CD1c-positive myeloid dendritic cell (primary cell): ENCODE results near the gene RS1.
A peak's percentile ranks its signal among the peaks of the same experiment; 100 is the strongest.

Experiments used
- DNase-seq: peaks from one replicate; pipeline ENCODE4 v3.0.0-alpha.2; 2016; ENCODE audit errors: extremely low spot score

The RS1 gene

GRCh38 chrX:18668071-18668835, 3.7 kb downstream of the RS1 start:
- no peak for DNase-seq

DNA sequence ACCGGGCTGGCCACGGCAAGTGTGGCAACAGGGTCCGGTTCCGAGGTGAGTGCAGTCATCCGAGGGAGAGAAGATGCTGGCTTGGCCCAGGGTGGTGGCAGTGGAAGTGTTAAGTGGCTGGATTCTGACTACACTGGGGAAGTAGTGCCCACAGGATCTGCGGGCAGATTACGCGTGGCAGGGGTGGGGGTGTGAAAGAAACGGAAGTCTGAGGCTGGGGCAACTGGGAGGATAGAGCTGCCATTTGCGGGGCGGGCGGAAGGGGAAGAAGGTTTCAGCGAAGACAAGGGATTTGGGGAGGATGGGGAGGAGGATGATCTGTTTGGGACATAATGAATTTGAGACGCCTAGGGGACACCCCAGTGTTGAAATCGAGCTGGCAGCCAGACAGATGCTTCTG, 5.3 kb downstream of the RS1 start:
- DNase-seq, result peak; percentile 54

- DNase-seq, result no peak
Observed at GRCh38 chrX:18664947-18665346, 7.0 kb downstream of the RS1 start.

GRCh38 chrX:18661273-18661672, 10.6 kb downstream of the RS1 start:
- DNase-seq, result no peak

DNA sequence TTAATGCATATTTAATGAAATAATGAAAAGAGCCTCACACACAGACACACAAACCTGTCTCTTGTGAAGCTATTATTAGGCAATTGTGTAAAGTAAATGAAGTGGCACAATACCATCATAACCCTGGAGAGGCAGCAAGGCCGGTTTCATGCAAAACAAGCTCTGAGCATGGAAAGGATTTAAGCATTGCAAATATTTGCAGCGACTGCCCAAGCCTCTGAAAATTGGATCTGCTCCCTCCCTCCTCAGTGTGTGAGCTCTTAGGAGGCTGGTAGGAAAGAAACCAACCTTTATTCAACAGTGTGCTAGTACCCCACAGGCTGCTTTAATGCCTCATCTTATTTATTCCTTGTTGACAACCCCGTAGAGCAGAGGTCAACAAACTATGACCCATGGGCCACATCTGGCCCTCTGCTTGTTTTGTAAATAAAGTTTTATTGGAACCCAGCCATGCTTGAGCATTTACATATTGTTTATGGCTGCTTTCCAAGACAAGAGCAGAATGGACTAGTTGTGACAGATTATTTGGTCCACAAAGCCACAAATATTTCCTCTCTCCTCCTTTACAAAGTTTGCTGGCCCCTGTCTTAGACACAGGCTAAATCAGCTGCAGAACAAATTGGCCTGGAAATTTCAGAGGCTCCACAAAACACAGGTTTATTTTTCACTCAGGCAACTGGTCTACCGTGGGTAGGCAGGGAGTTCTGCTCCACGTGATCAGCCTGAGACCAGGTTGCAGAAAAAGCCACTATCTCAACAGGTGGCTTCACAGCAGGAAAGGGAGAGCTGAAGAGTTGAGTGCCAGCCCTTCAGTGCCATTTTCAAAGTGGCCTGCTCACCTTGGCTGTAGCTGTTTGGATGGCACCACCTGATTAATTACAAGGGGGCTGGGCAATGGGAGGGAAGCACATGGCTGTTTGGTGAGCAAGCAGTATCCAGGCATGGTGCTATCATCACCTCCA, 16.8 kb downstream of the RS1 start:
- DNase-seq, result no peak

DNA sequence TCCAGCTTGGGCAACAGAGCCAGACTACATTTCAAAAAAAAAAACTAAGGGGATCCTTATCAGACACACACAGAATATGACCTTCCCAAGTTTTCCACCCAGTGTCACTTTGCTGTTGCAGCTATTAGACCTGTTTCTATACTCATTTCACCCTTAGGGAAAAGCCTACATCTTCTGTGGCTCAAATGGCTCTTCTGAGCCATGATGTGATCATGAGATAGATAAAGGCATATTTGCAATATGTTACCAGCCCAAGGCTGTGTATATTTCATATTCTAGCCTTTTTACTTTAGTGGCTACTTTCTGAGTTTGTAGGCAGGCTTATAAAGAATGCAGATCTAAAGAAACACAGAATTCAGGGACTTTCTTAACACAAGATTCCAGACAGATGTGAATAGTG, 19.3 kb downstream of the RS1 start:
- DNase-seq, result no peak

DNA sequence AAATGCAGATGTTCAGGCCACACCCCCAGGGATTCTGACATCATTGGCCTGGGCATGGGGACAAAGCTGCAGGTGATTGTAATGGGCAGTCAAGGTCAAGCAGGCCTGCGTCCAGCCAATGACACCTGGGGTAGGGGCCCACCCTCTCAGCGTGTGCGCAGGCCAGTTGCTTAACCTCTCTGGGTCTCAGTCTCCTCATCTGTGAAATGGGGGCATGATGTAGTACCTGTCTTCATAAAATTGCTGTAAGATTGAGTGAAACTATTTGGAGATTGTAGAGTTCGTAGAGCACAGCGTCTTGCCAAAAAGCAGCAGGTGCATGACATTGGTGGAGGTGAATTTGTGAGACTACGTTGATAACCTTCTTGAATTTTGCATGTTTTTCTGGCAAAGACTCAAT, 21.2 kb downstream of the RS1 start:
- DNase-seq, result no peak

- DNase-seq, result no peak
Observed at GRCh38 chrX:18649498-18649951, 22.4 kb downstream of the RS1 start.

- DNase-seq, result no peak
Observed at GRCh38 chrX:18647621-18648020, 24.3 kb downstream of the RS1 start.

DNA sequence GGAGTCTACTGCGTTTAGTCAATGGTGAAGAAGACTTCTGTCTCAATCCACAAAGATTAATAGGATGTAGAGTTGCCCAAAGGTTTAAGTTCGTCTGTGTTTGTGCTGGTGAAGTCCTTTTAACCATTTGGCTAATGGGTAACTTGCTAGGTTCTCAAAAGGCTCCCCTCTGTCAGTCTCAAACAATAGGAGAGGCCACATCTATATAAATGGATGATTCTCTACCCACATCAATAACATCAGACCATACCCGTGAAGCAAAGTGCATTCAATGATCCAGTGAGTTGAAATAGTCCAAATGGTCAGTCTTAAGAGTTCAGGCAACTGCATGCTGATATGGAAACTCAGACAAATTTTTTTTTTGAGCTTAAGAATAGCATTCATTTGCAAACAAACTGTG, 28.1 kb downstream of the RS1 start:
- no peak for DNase-seq

- DNase-seq, result no peak
Observed at GRCh38 chrX:18643243-18643642, 28.7 kb downstream of the RS1 start.

DNA sequence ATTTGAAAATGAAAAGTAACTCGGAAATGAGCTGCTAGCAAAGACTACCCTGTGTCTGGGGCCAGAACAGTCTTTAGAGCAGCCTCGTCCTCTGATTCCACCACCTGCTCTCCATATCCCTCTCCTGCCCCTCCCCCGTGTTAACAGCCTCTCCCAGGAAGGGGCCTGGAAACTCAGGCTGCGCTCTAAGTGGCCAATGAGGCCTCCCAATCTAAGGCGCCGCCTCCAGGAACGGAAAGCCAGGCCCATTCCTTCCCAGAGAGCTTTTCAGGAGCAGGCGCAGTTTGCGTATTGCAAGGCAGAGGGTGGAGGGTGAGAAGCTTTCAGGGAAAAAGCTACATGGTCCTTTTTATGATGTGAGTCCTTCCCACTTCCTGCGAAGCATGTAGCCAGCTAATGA, 31.2 kb downstream of the RS1 start:
- no peak for DNase-seq

- no peak for DNase-seq
Observed at GRCh38 chrX:18639280-18639679, 32.6 kb downstream of the RS1 start.

DNA sequence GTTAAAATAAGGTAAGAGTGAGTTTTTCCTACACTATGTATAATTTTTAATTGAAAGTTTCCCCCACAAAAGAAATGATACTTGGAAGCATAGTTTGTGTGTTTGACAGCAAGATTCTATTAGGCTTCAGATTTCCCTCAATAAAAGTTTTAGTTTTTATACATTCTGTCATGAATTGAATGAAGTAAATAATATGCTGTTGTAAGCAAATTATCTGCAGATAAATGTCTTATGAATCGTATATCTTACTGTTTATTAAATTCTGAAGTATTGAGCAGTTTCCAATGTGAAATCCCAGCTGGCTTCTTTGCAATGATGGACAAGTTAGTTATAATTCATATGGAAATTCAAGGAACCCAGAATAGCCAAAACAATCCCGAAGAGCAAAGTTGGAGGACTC, 33.5 kb downstream of the RS1 start:
- DNase-seq, result no peak

DNA sequence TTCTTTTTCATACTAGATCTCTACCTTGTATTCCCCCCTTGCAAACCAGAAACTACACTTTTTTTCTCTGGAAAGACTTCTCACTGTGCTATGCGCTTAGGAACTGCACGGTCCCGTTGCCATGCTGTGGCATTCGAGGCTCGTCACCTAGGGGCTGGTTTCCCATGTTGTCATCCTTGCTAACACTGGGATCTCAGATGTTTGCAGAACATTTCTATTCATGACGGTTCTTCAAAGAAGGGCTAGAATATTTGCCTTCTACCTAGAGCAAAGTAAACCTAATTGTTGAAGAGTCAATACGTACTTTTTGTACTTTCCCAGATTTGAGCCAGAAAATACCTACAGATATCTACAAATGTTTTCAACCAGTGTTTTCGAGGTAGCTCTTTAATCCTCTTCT, 41.0 kb downstream of the RS1 start:
- DNase-seq, result no peak

DNA sequence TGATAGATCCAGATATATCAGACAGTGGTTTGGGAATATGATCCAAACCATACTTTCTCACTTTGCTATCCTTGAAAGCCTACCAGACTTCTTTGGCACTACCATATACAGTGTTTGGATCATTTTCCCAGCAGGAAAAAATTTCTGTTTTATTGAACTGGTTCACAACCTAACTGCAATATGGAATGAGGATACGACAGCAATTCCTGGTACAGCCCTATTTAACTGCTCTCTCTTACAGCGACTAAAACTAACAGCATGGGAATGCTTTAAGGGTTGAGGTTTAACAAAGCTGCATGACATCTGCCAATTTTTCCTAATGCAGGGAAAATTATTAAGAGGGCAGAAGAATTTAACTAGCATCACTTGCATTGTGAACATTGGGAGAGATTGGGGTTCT, 47.3 kb downstream of the RS1 start:
- no peak for DNase-seq

DNA sequence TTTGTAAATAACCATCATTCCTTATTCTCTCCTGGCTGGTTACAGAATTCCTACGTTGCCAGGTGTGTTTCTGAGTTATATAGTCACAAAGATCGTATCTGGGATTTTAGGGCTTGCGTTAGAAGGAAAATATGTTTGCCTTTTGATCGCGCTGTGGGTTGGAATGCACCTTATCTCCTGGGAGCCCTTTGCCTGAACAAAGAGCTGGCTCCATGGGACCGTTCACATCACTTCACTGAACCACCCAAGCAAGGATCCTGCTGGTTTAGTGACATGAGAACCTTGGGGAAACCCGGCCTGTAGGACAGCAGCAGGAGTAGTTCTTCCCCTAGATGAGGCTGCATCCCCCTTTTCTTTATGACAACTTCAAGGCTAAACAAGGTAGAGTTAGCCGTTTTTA, 51.6 kb downstream of the RS1 start:
- DNase-seq, result no peak

DNA sequence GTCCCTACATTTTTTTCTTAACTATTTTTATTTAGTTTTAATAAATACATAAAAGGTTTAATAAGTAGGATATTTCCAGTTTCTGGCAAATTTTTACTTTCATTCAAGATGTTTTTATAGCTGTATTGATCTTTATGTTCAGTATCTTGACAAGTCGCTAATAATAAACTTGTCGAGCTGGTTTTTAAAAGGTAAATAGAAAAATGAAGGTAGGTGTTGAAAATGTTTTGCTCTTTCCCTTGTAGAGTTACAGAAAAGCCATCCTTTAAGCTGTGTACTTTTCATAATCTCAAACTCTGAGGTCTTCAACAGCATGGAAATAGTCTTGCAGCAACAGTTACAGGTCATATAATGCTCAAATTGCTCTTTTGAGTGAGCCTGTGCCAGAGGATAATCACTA, 52.6 kb downstream of the RS1 start:
- DNase-seq, result no peak

DNA sequence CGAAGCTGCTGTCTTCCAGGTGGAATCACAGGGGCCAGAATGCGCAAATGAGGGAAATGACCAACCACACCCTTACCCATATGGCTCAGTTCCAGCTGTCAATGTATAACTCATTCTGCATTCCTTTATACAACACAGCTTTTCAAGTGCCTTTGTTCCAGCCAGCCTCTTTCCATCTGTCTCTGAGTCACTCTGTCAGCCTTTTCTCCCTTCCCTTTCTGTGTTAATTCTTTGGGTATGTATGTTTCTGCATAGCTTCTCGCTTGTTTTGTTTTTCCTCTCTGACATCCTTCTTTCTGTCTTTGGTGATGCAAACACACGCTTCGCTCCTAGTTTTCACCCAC, 54.5 kb downstream of the RS1 start:
- no peak for DNase-seq

- DNase-seq, result no peak
Observed at GRCh38 chrX:18616688-18617406, 55.1 kb downstream of the RS1 start.

GRCh38 chrX:18613930-18614639, 57.8 kb downstream of the RS1 start:
- DNase-seq, result no peak

DNA sequence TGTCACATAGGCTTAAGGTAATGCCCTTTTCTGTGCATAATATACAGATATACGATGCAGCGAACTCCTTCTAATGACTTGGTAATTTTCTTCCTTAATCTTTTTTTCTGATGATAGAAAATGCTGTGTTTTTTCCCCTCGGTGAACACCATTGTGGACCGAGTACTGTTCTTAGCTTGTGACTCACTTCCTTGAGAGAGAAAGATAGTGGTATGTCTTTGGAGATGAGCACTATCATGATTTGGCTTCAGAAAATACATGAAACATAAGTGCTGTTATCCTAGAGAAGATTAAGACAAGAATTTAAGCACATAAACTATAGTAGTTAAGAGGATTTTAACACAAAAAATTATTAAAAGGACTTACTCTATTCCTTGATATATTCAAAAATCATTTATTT, 63.9 kb downstream of the RS1 start:
- no peak for DNase-seq
